SK-N-SH (cell line): ENCODE measurements around the gene PIGC. TPM values are rescaled to one million over a fixed set of nuclear protein-coding genes. Genes with fewer than 3 reads are reported as not detected.

Experiments
- CTCF ChIA-PET: fragments of 300-600, 350-600 bp; formaldehyde crosslinking; extraction: SDS; loops from one replicate; lab custom pipeline; 2021; lab: Yijun Ruan, JAX
- POLR2A ChIA-PET: fragments of 350-600 bp; sonication (Branson Sonifier 250); formaldehyde crosslinking; extraction: SDS; loops from one replicate; lab custom pipeline; 2020; ENCODE audit warnings: antibody characterized with exemption, inconsistent platforms; lab: Yijun Ruan, JAX
- DNase-seq: peaks from one replicate; pipeline ENCODE4 v3.0.0; 2012
- H2AFZ ChIP-seq: fragments of 200-600 bp; sonication (generic); 2 replicates; pipeline ENCODE4 v1.8.1; 2016; ENCODE audit warnings: antibody characterized with exemption, mild to moderate bottlenecking, low read depth
- H3F3A ChIP-seq: fragments of 200-600 bp; sonication (generic); replicated peaks from 2 replicates; pipeline ENCODE3; 2016; ENCODE audit warnings: antibody characterized with exemption, mild to moderate bottlenecking; ENCODE audit not compliant: insufficient read depth
- H3K27ac ChIP-seq, 2 experiments: fragments of 200-500 bp in 1 of 2; fragments of 200-600 bp in 1 of 2; sonication (Bioruptor generic) in 1 of 2; sonication (generic), shearing (Covaris generic) in 1 of 2; 2 replicates each; pipeline versions ENCODE4 v1.5.1 to v1.6.1; 2014 to 2016; ENCODE audit warnings: low read depth in 2 of 2, inconsistent platforms in 1 of 2, low read length in 1 of 2, mild to moderate bottlenecking in 1 of 2, mixed read lengths in 1 of 2
- H3K27me3 ChIP-seq: fragments of 200-600 bp; sonication (generic), shearing (Covaris generic); 2 replicates; pipeline ENCODE4 v1.6.1; 2016; ENCODE audit warnings: mixed run types; ENCODE audit not compliant: insufficient read depth
- H3K36me3 ChIP-seq, 2 experiments: fragments of 200-500 bp in 1 of 2; fragments of 200-600 bp in 1 of 2; sonication (Bioruptor generic) in 1 of 2; sonication (generic) in 1 of 2; replicated peaks in 1 of 2; 2 replicates each; pipeline versions ENCODE3 to v1.5.1; 2014 to 2016; ENCODE audit warnings: low read length in 1 of 2, mild to moderate bottlenecking in 1 of 2; ENCODE audit not compliant: insufficient read depth in 2 of 2, control insufficient read depth in 1 of 2
- H3K4me1 ChIP-seq, 2 experiments: fragments of 200-500 bp in 1 of 2; fragments of 200-600 bp in 1 of 2; sonication (Bioruptor generic) in 1 of 2; sonication (generic), shearing (Covaris generic) in 1 of 2; 2 replicates each; pipeline versions ENCODE4 v1.5.1 to v1.6.1; 2014 to 2016; ENCODE audit warnings: low read depth in 1 of 2, low read length in 1 of 2, mixed run types in 1 of 2; ENCODE audit not compliant: insufficient read depth in 2 of 2, control insufficient read depth in 1 of 2
- H3K4me2 ChIP-seq: fragments of 200-600 bp; sonication (generic), shearing (Covaris generic); 2 replicates; pipeline ENCODE4 v1.6.1; 2017; ENCODE audit warnings: mixed run types
- H3K4me3 ChIP-seq, 2 experiments: fragments of 200-500 bp in 1 of 2; fragments of 200-600 bp in 1 of 2; sonication (Bioruptor generic) in 1 of 2; sonication (generic), shearing (Covaris generic) in 1 of 2; 2 replicates each; pipeline versions ENCODE4 v1.5.1 to v1.8.1; 2014 to 2016; ENCODE audit warnings: low read depth in 2 of 2, inconsistent platforms in 1 of 2, low read length in 1 of 2, mild to moderate bottlenecking in 1 of 2, mixed read lengths in 1 of 2, moderate library complexity in 1 of 2
- H3K79me2 ChIP-seq: fragments of 200-600 bp; sonication (generic); 2 replicates; pipeline ENCODE4 v1.8.1; 2017; ENCODE audit warnings: mild to moderate bottlenecking; ENCODE audit not compliant: insufficient read depth
- H3K9ac ChIP-seq: fragments of 200-600 bp; sonication (generic); 2 replicates; pipeline ENCODE4 v1.6.1; 2017; ENCODE audit warnings: mixed run types
- H3K9me2 ChIP-seq: fragments of 200-600 bp; sonication (generic); 2 replicates; pipeline ENCODE4 v1.6.1; 2017; ENCODE audit warnings: mixed run types
- H3K9me3 ChIP-seq: fragments of 200-600 bp; sonication (generic); 2 replicates; pipeline ENCODE4 v1.6.1; 2017; ENCODE audit warnings: mixed run types, mild to moderate bottlenecking, moderate library complexity
- H4K20me1 ChIP-seq: fragments of 200-600 bp; sonication (generic); 2 replicates; pipeline ENCODE4 v1.6.1; 2017; ENCODE audit warnings: mild to moderate bottlenecking, mixed run types; ENCODE audit not compliant: insufficient read depth
- CTCF ChIP-seq: fragments of 200-600 bp; sonication (generic); IDR thresholded peaks from 2 replicates; pipeline ENCODE4 v1.6.1; 2017; ENCODE audit warnings: antibody characterized with exemption, mild to moderate bottlenecking, moderate library complexity
- ELF1 ChIP-seq: IDR thresholded peaks from 2 replicates; pipeline ENCODE4 v1.4.0; 2012
- EZH2phosphoT487 ChIP-seq: fragments of 200-600 bp; sonication (generic); IDR thresholded peaks from 2 replicates; pipeline ENCODE4 v1.6.1; 2017; ENCODE audit warnings: low read depth, mixed run types, mild to moderate bottlenecking, antibody characterized with exemption, moderate library complexity, borderline replicate concordance
- FOXJ3 ChIP-seq: sonication (generic); formaldehyde crosslinking; IDR thresholded peaks from 2 replicates; pipeline ENCODE4 v1.5.1; 2020; ENCODE audit warnings: mild to moderate bottlenecking, missing genetic modification reagents
- FOXM1 ChIP-seq: IDR thresholded peaks from 2 replicates; pipeline ENCODE4 v1.4.0; 2012; ENCODE audit warnings: low read depth, mild to moderate bottlenecking
- GATA2 ChIP-seq: sonication (generic); formaldehyde crosslinking; IDR thresholded peaks from 2 replicates; pipeline ENCODE4 v1.5.0; 2020; ENCODE audit warnings: mild to moderate bottlenecking, missing genetic modification reagents
- JUND ChIP-seq: IDR thresholded peaks from 2 replicates; pipeline ENCODE4 v1.4.0; 2012
- MAX ChIP-seq: IDR thresholded peaks from 2 replicates; pipeline ENCODE4 v1.4.0; 2012; ENCODE audit warnings: low read depth
- MXI1 ChIP-seq: IDR thresholded peaks from 2 replicates; pipeline ENCODE4 v1.6.1; 2012; ENCODE audit warnings: mild to moderate bottlenecking, low read depth, low read length, improper control_type of control experiment
- NFIC ChIP-seq: IDR thresholded peaks from 2 replicates; pipeline ENCODE4 v1.4.0; 2012; ENCODE audit warnings: borderline replicate concordance
- NRF1 ChIP-seq: IDR thresholded peaks from 2 replicates; pipeline ENCODE4 v1.6.1; 2012; ENCODE audit warnings: low read depth, mild to moderate bottlenecking, low read length
- POLR2AphosphoS5 ChIP-seq: IDR thresholded peaks from 2 replicates; pipeline ENCODE4 v1.6.1; 2012; ENCODE audit warnings: low read depth, low read length
- RAD21 ChIP-seq: IDR thresholded peaks from 2 replicates; pipeline ENCODE4 v1.6.1; 2012; ENCODE audit warnings: mild to moderate bottlenecking, low read length
- REST ChIP-seq: IDR thresholded peaks from 2 replicates; pipeline ENCODE4 v1.6.1; 2012; ENCODE audit warnings: mild to moderate bottlenecking, low read depth, low read length, moderate library complexity
- SIN3A ChIP-seq: IDR thresholded peaks from 2 replicates; pipeline ENCODE4 v1.6.1; 2012; ENCODE audit warnings: low read depth, mild to moderate bottlenecking, low read length, moderate library complexity, borderline replicate concordance
- SMC3 ChIP-seq: IDR thresholded peaks from 2 replicates; pipeline ENCODE4 v1.6.1; 2012; ENCODE audit warnings: low read depth, low read length, improper control_type of control experiment
- TEAD4 ChIP-seq: IDR thresholded peaks from 2 replicates; pipeline ENCODE4 v1.4.0; 2012; ENCODE audit warnings: mild to moderate bottlenecking, borderline replicate concordance; ENCODE audit not compliant: insufficient read depth
- USF2 ChIP-seq: fragments of 150-350 bp; IDR thresholded peaks from 2 replicates; pipeline ENCODE4 v1.6.1; 2017; ENCODE audit warnings: antibody characterized with exemption, low read length, low read depth, borderline replicate concordance
- YY1 ChIP-seq: IDR thresholded peaks from 2 replicates; pipeline ENCODE4 v1.4.0; 2012; ENCODE audit warnings: low read depth, mild to moderate bottlenecking
- ZBTB33 ChIP-seq: IDR thresholded peaks from 2 replicates; pipeline ENCODE4 v1.4.0; 2012; ENCODE audit warnings: low read depth, borderline replicate concordance
- WGBS: methylation state at CpG from one replicate; pipeline ENCODE4 v1.1.6; 2017; ENCODE audit warnings: low lambda C conversion rate; 5-methylcytosine and 5-hydroxymethylcytosine counted together
- polyA plus RNA-seq, 3 experiments: library from polyadenylated mRNA; depleted of rRNA; stranded (reverse); fragments of >200 nt; gene quantifications; 2 replicates each; pipeline ENCODE4 v1.2.3, GENCODE V29; 2012

The PIGC gene
- polyA plus RNA-seq, 1 of the 3 experiments (the other 2 are of a cell fraction): 20.6 TPM

- Histone ChIP-seq H3K27me3 (no peaks in the 10 kb centered on the region), H3K79me2 (no peaks in the 10 kb centered on the region; the same call in 1 of the 2 replicates), H3F3A (peaks cover 14% of the 10 kb centered on the region), H2AFZ (no peak overlapping the region), H3K4me2 (no peak overlapping the region), H3K9ac (no peak overlapping the region), H4K20me1 (no peaks in the 10 kb centered on the region), H3K27ac (no peak overlapping the region), H3K9me3 (no peaks in the 10 kb centered on the region), H3K36me3 (no peaks in the 10 kb centered on the region)
- TF ChIP-seq MXI1 (no peak), MAX (no peak), REST (no peak), USF2 (no peak), EZH2phosphoT487 (no peak), TEAD4 (no peak), CTCF (peak; percentile 23), POLR2AphosphoS5 (no peak), RAD21 (peak; percentile 33; the same call in 1 of the 2 replicates)
- TF ChIP-seq, all 33 proteins: peak for 2
- DNase-seq: no peak
- ChIA-PET POLR2A (no interaction called here), CTCF (interaction anchor here (3.7 to 3.8 kb wide), 2 partner anchors 399 to 417 kb away, joined by 12 to 42 read pairs; no protein-coding TSS in a partner anchor)
- H3K9me2 ChIP-seq: no peaks in the 10 kb centered on the region
- WGBS: 94% methylated on average over 5 of the region's 5 CpGs
- H3K4me1 ChIP-seq: peaks cover 8 to 24% of the 10 kb centered on the region in 2 experiments
- H3K4me3 ChIP-seq: no peak overlapping the region
These were observed 42.0 kb downstream of the PIGC start for GRCh38 chr1:172401892-172402291.

GRCh38 chr1:172401477-172401876 lies 42.4 kb downstream of the PIGC start:
- CTCF ChIA-PET: interaction anchor here (3.7 to 3.8 kb wide), 2 partner anchors 399 to 417 kb away, joined by 12 to 42 read pairs; no protein-coding TSS in a partner anchor
- H3K4me1 ChIP-seq: peaks cover 8 to 26% of the 10 kb centered on the region in 2 experiments
- no peak overlapping the region for H3K4me2 ChIP-seq

More at GRCh38 chr1:172401477-172401876, 42.4 kb downstream of the PIGC start:
- TF ChIP-seq NRF1: no peak
- TF ChIP-seq SIN3A: no peak
- TF ChIP-seq FOXM1: no peak
- TF ChIP-seq GATA2 (CRISPR knock-in tag): no peak
- no peak for TF ChIP-seq MXI1
- TF ChIP-seq NFIC: no peak
- no peak for TF ChIP-seq YY1
- no peak for TF ChIP-seq JUND
- TF ChIP-seq ELF1: no peak
- no peak for TF ChIP-seq ZBTB33
- TF ChIP-seq SMC3: no peak
- no peak for TF ChIP-seq FOXJ3 (CRISPR knock-in tag)
- no peak overlapping the region for H2AFZ ChIP-seq
- no peak for DNase-seq
- peaks cover 18% of the 10 kb centered on the region for H3F3A ChIP-seq
- no peaks in the 10 kb centered on the region for H3K27me3 ChIP-seq
- H3K9ac ChIP-seq: no peak overlapping the region
- H3K9me2 ChIP-seq: no peaks in the 10 kb centered on the region
- no peaks in the 10 kb centered on the region for H4K20me1 ChIP-seq
- H3K9me3 ChIP-seq: no peaks in the 10 kb centered on the region
- peaks cover 0 to 4% of the 10 kb centered on the region in 2 experiments for H3K36me3 ChIP-seq
- POLR2A ChIA-PET: no interaction called here
- no peaks in the 10 kb centered on the region; the same call in 1 of the 2 replicates for H3K79me2 ChIP-seq
- H3K4me3 ChIP-seq: no peak overlapping the region
- no peak overlapping the region for H3K27ac ChIP-seq
